Esophagus squamous epithelium (tissue), 4 donors: ENCODE measurements around the gene COL6A5.

Experiments
- POLR2A ChIP-seq, 4 donors: fragments of 450-650 bp; IDR thresholded peaks; one replicate each; pipeline ENCODE4 v1.6.1; 2017; ENCODE audit warnings: antibody characterized with exemption in 4 of 4, mild to moderate bottlenecking in 4 of 4, moderate library complexity in 3 of 4
- TF ChIP-seq, protein P1 (sequence below), 6 experiments: fragments of 450-650 bp in 4 of 6; fragments of 200-600 bp in 2 of 6; sonication (generic) in 2 of 6; IDR thresholded peaks; one replicate each; pipeline ENCODE4 v1.5.1; 2016 to 2019; ENCODE audit warnings: antibody characterized with exemption in 6 of 6, mild to moderate bottlenecking in 4 of 6, moderate library complexity in 4 of 6

DNA sequence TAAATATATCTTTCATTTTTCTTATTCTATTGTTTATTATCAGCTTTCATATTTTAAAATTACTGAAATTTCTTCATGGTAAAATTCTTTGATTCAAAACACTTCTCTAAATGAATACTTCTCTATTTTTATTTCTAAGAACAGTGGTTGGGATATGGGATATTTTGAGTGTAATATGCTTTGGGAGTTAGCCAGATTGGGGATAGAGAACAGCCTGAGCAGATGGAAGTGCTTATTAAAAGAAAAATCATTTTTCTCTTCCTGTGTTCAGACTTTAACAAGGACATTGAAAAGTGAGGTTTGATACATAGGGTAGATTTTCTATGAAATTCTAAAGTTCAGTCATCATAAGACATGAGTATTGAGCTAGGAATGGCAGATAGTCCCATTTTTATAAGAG, 84.8 kb downstream of the COL6A5 start:
- TF ChIP-seq, protein P1, sequence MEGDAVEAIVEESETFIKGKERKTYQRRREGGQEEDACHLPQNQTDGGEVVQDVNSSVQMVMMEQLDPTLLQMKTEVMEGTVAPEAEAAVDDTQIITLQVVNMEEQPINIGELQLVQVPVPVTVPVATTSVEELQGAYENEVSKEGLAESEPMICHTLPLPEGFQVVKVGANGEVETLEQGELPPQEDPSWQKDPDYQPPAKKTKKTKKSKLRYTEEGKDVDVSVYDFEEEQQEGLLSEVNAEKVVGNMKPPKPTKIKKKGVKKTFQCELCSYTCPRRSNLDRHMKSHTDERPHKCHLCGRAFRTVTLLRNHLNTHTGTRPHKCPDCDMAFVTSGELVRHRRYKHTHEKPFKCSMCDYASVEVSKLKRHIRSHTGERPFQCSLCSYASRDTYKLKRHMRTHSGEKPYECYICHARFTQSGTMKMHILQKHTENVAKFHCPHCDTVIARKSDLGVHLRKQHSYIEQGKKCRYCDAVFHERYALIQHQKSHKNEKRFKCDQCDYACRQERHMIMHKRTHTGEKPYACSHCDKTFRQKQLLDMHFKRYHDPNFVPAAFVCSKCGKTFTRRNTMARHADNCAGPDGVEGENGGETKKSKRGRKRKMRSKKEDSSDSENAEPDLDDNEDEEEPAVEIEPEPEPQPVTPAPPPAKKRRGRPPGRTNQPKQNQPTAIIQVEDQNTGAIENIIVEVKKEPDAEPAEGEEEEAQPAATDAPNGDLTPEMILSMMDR (IDR thresholded peaks at IDR 0.05): no peak
- no peak for TF ChIP-seq POLR2A (IDR thresholded peaks at IDR 0.05)
